C4-2B (cell line): ENCODE results near the gene MTERF2.

Experiments used
- ZFX ChIP-seq: fragments of 450-650 bp; IDR thresholded peaks from 2 replicates; pipeline ENCODE4 v1.6.1; 2017
- TF ChIP-seq, protein P1 (sequence below): fragments of 450-650 bp; conservative IDR thresholded peaks from 2 replicates; pipeline ENCODE4 v1.5.1; 2017; ENCODE audit warnings: mild to moderate bottlenecking

DNA sequence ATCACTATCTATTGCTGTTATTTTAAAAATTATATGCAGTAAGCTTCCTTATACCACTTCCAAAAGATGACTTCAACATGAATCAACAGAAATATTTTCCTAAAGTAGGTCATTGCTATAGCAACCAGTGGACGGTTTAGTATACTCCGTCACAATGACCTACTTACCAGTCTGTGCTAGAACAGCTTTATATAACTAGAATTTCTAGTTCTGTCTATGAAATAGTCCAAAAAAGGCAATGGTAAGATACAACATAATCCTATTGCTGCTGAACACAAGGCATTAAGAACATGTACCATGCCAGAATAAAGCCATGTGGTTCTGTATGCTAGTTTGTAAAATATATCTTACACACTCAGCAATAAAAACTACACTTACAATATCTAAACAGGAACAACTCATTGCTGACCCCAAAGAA lies 40.7 kb upstream of the MTERF2 start:
- TF ChIP-seq, protein P1, sequence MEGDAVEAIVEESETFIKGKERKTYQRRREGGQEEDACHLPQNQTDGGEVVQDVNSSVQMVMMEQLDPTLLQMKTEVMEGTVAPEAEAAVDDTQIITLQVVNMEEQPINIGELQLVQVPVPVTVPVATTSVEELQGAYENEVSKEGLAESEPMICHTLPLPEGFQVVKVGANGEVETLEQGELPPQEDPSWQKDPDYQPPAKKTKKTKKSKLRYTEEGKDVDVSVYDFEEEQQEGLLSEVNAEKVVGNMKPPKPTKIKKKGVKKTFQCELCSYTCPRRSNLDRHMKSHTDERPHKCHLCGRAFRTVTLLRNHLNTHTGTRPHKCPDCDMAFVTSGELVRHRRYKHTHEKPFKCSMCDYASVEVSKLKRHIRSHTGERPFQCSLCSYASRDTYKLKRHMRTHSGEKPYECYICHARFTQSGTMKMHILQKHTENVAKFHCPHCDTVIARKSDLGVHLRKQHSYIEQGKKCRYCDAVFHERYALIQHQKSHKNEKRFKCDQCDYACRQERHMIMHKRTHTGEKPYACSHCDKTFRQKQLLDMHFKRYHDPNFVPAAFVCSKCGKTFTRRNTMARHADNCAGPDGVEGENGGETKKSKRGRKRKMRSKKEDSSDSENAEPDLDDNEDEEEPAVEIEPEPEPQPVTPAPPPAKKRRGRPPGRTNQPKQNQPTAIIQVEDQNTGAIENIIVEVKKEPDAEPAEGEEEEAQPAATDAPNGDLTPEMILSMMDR, result no peak
- TF ChIP-seq ZFX, result no peak
